A549 (cell line): ENCODE measurements around the gene HINT2. TPM values are rescaled to one million over a fixed set of nuclear protein-coding genes. Genes with fewer than 3 reads are reported as not detected.

Experiments used
- ATAC-seq, 2 experiments: fragments of 200-7000 bp in 1 of 2; fragments of >200 bp in 1 of 2; cut with Nextera tagmentation in 1 of 2; cut with Tn5 transposase in 1 of 2; 3 replicates each; pipeline versions ENCODE4 v1.8.0 to v1.9.1; 2018 to 2020; ENCODE audit warnings: mild to moderate bottlenecking in 1 of 2, moderate library complexity in 1 of 2
- CTCF ChIA-PET: fragments of 300-600 bp; sonication (Branson Sonifier 250); formaldehyde crosslinking; extraction: SDS; loops from one replicate; lab custom pipeline; 2021; ENCODE audit warnings: antibody characterized with exemption, inconsistent platforms; lab: Yijun Ruan, JAX
- POLR2A ChIA-PET: fragments of 350-600 bp; formaldehyde crosslinking; extraction: SDS; loops from one replicate; lab custom pipeline; 2021; ENCODE audit warnings: antibody characterized with exemption, inconsistent platforms; lab: Yijun Ruan, JAX
- DNase-seq, 2 experiments: peaks; one replicate each; pipeline versions ENCODE4 v3.0.0 to v3.0.0-alpha.2; 2011 to 2016; ENCODE audit warnings: low read depth in 1 of 2, low spot score in 1 of 2
- FAIRE-seq: peaks from 2 replicates; lab custom pipeline; 2011; peaks lifted over from hg19 to GRCh38; lab: Jason Lieb, UNC
- H3K27ac ChIP-seq, 2 experiments: fragments of >200 bp; sonication (Bioruptor Twin); formaldehyde crosslinking; 3 replicates each; pipeline ENCODE4 v1.5.1; 2016 to 2017
- H3K4me1 ChIP-seq: fragments of >200 bp; sonication (Bioruptor Twin); formaldehyde crosslinking; 3 replicates; pipeline ENCODE4 v1.6.1; 2016
- H3K4me2 ChIP-seq: fragments of >200 bp; sonication (Bioruptor Twin); formaldehyde crosslinking; 3 replicates; pipeline ENCODE4 v1.6.1; 2016
- H3K4me3 ChIP-seq: fragments of >200 bp; sonication (Bioruptor Twin); formaldehyde crosslinking; 3 replicates; pipeline ENCODE4 v1.5.1; 2016
- H3K9me3 ChIP-seq: fragments of >200 bp; sonication (Bioruptor Twin); formaldehyde crosslinking; 3 replicates; pipeline ENCODE4 v1.6.1; 2016
- CEBPB ChIP-seq, 2 experiments: fragments of >200 bp in 1 of 2; sonication (Bioruptor Twin) in 1 of 2; formaldehyde crosslinking in 1 of 2; IDR thresholded peaks; 2 replicates each; pipeline ENCODE4 v1.6.1; 2012 to 2016
- EP300 ChIP-seq, 2 experiments: fragments of >200 bp; sonication (Bioruptor Twin); formaldehyde crosslinking; IDR thresholded peaks; 2 replicates in 1 of 2; 3 replicates in 1 of 2; pipeline ENCODE4 v1.6.1; 2016 to 2017
- ESRRA ChIP-seq: fragments of 150-350 bp; IDR thresholded peaks from 2 replicates; pipeline ENCODE4 v1.6.1; 2014; ENCODE audit warnings: mild to moderate bottlenecking, low read length, borderline replicate concordance
- FOSB ChIP-seq: fragments of 250-450 bp; sonication (Bioruptor Pico); IDR thresholded peaks from 2 replicates; pipeline ENCODE4 v1.5.0; 2020; ENCODE audit warnings: mild to moderate bottlenecking, moderate library complexity
- HDAC2 ChIP-seq: fragments of 200-600 bp; sonication (generic); IDR thresholded peaks from 2 replicates; pipeline ENCODE4 v1.6.1; 2016
- HOXA7 ChIP-seq: fragments of 250-450 bp; sonication (Bioruptor Pico); IDR thresholded peaks from 2 replicates; pipeline ENCODE4 v1.5.0; 2020; ENCODE audit warnings: mild to moderate bottlenecking, moderate library complexity
- HOXB5 ChIP-seq: fragments of 250-450 bp; sonication (Bioruptor Pico); IDR thresholded peaks from 2 replicates; pipeline ENCODE4 v1.5.0; 2020; ENCODE audit warnings: mild to moderate bottlenecking, moderate library complexity
- JUNB ChIP-seq: fragments of >200 bp; sonication (Bioruptor Twin); formaldehyde crosslinking; IDR thresholded peaks from 2 replicates; pipeline ENCODE4 v1.6.1; 2016
- KDM1A ChIP-seq: fragments of 200-600 bp; sonication (generic); IDR thresholded peaks from 2 replicates; pipeline ENCODE4 v1.6.1; 2016; ENCODE audit warnings: low read depth, mild to moderate bottlenecking
- KDM5A ChIP-seq: fragments of 200-600 bp; sonication (generic); IDR thresholded peaks from 2 replicates; pipeline ENCODE4 v1.6.1; 2016; ENCODE audit warnings: antibody characterized with exemption, mild to moderate bottlenecking
- MAFK ChIP-seq: fragments of 450-650 bp; IDR thresholded peaks from 2 replicates; pipeline ENCODE4 v1.6.1; 2014; ENCODE audit not compliant: partially characterized antibody
- MYC ChIP-seq: IDR thresholded peaks from 2 replicates; pipeline ENCODE4 v1.6.1; 2012; ENCODE audit warnings: mild to moderate bottlenecking, inconsistent platforms, low read length, improper control_type of control experiment, borderline replicate concordance
- NFE2L2 ChIP-seq: fragments of 150-350 bp; conservative IDR thresholded peaks from 2 replicates; pipeline ENCODE4 v1.6.1; 2014; ENCODE audit warnings: low read length
- POLR2A ChIP-seq: IDR thresholded peaks from 2 replicates; pipeline ENCODE4 v1.6.1; 2012; ENCODE audit warnings: mild to moderate bottlenecking, low read length
- RFX5 ChIP-seq: fragments of 450-650 bp; IDR thresholded peaks from 2 replicates; pipeline ENCODE4 v1.7.1; 2014; ENCODE audit warnings: antibody characterized with exemption, mild to moderate bottlenecking, moderate library complexity
- TFCP2L1 ChIP-seq: fragments of 250-450 bp; sonication (Bioruptor Pico); IDR thresholded peaks from 2 replicates; pipeline ENCODE4 v1.5.0; 2021; ENCODE audit warnings: mild to moderate bottlenecking
- ZFP36 ChIP-seq: fragments of 450-650 bp; IDR thresholded peaks from 2 replicates; pipeline ENCODE4 v1.6.1; 2014; ENCODE audit warnings: borderline replicate concordance; ENCODE audit not compliant: partially characterized antibody
- whole genome bisulfite sequencing: methylation state at CpG from one replicate; pipeline ENCODE4 v1.1.6; 2017; ENCODE audit errors: missing lambda C conversion rate; 5-methylcytosine and 5-hydroxymethylcytosine counted together
- polyA plus RNA-seq, 4 experiments: library from polyadenylated mRNA; depleted of rRNA in 3 of 4; stranded (reverse); fragments of >200 nt; fragmentation: RNase III in 1 of 4; extraction: RNeasy Plus Mini Kit Qiagen cat#74134 plus additional on column Dnase treatment in 1 of 4; gene quantifications; 2 replicates in 3 of 4; 3 replicates in 1 of 4; pipeline ENCODE4 v1.2.3, GENCODE V29; 2011 to 2017
- TF ChIP-seq, protein P1 (sequence below): fragments of >200 bp; sonication (Bioruptor Twin); formaldehyde crosslinking; IDR thresholded peaks from 3 replicates; pipeline ENCODE4 v1.5.1; 2016
- TF ChIP-seq, protein P2 (sequence below): fragments of 250-450 bp; sonication (Bioruptor Pico); IDR thresholded peaks from 2 replicates; pipeline ENCODE4 v1.5.0; 2020; ENCODE audit warnings: low read depth, mild to moderate bottlenecking, moderate library complexity
- TF ChIP-seq, protein P3 (sequence below): IDR thresholded peaks from 2 replicates; pipeline ENCODE4 v1.6.1; 2012
- TF ChIP-seq, protein P4 (sequence below): fragments of 250-450 bp; sonication (Bioruptor Pico); IDR thresholded peaks from 2 replicates; pipeline ENCODE4 v1.5.0; 2021; ENCODE audit warnings: mild to moderate bottlenecking, moderate library complexity, borderline replicate concordance
- TF ChIP-seq, protein P5 (sequence below): fragments of 450-650 bp; IDR thresholded peaks from 2 replicates; pipeline ENCODE4 v1.6.1; 2014; ENCODE audit warnings: antibody characterized with exemption

The HINT2 gene
- polyA plus RNA-seq, 2 of the 4 experiments (the other 2 are of a cell fraction): 46.9 to 69.2 TPM

DNA sequence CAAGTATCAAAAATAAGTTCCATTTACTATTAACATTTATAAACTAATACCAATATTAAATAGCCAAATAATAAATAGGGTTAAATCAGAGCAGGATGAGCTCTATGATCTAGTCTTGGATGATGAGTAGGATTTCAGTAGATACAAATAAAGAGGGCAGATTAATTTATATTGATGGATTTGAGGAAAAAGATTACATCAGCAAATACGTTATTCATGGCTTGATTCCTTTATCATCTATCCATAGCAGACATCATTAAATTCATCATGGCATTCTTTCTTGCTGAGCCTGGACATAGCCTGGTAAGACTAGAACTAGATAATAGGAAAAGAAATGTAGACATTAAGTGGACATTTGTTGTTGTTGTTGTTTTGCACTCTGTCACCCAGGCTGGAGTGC is 47.4 kb downstream of the HINT2 start:
- CTCF ChIA-PET: interaction anchor here (0.7 to 13.6 kb wide), 4 partner anchors 18 to 188 kb away, joined by 3 to 122 read pairs (median 4); no protein-coding TSS in a partner anchor
- 92% methylated on average over 1 of the region's 1 CpG for WGBS
- H3K4me1 ChIP-seq: peaks cover 23% of the 10 kb centered on the region

DNA sequence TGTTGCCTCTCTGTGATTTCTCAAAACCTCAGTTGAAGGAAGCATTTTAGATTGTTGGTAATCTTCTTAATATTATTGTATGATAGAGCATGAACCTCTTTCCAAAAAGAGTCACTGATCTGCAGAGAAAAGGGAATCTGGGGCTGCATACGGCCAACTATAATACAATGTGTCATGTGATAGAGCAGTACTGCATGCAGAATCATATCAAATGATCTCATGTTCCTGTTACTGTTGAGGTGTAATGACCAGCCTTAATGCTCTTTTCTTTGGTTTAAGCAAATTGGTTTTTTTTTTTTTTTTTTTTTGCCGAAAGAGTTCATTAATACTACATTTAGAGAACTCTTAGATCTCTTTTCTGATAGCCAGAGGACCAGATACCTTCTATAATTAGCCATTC is 47.8 kb downstream of the HINT2 start:
- Histone ChIP-seq H3K4me3 (no peak overlapping the region), H3K4me1 (peaks cover 19% of the 10 kb centered on the region), H3K27ac (no peak overlapping the region), H3K9me3 (no peaks in the 10 kb centered on the region), H3K4me2 (no peak overlapping the region)
- POLR2A ChIA-PET: interaction anchor here (0.6 kb wide), 1 partner anchor 9 kb away, joined by 3 read pairs; no protein-coding TSS in a partner anchor
- no peak for FAIRE-seq
- no peak for TF ChIP-seq TFCP2L1
- TF ChIP-seq, protein P1, sequence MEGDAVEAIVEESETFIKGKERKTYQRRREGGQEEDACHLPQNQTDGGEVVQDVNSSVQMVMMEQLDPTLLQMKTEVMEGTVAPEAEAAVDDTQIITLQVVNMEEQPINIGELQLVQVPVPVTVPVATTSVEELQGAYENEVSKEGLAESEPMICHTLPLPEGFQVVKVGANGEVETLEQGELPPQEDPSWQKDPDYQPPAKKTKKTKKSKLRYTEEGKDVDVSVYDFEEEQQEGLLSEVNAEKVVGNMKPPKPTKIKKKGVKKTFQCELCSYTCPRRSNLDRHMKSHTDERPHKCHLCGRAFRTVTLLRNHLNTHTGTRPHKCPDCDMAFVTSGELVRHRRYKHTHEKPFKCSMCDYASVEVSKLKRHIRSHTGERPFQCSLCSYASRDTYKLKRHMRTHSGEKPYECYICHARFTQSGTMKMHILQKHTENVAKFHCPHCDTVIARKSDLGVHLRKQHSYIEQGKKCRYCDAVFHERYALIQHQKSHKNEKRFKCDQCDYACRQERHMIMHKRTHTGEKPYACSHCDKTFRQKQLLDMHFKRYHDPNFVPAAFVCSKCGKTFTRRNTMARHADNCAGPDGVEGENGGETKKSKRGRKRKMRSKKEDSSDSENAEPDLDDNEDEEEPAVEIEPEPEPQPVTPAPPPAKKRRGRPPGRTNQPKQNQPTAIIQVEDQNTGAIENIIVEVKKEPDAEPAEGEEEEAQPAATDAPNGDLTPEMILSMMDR: no peak
- TF ChIP-seq POLR2A: no peak
- TF ChIP-seq, protein P2, sequence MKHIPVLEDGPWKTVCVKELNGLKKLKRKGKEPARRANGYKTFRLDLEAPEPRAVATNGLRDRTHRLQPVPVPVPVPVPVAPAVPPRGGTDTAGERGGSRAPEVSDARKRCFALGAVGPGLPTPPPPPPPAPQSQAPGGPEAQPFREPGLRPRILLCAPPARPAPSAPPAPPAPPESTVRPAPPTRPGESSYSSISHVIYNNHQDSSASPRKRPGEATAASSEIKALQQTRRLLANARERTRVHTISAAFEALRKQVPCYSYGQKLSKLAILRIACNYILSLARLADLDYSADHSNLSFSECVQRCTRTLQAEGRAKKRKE: no peak
- TF ChIP-seq, protein P3, sequence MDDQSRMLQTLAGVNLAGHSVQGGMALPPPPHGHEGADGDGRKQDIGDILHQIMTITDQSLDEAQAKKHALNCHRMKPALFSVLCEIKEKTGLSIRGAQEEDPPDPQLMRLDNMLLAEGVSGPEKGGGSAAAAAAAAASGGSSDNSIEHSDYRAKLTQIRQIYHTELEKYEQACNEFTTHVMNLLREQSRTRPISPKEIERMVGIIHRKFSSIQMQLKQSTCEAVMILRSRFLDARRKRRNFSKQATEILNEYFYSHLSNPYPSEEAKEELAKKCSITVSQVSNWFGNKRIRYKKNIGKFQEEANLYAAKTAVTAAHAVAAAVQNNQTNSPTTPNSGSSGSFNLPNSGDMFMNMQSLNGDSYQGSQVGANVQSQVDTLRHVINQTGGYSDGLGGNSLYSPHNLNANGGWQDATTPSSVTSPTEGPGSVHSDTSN: no peak
- no peak for TF ChIP-seq MAFK
- no peak for TF ChIP-seq KDM1A
- no peak for TF ChIP-seq ZFP36
- no peak for TF ChIP-seq KDM5A
- no peak for TF ChIP-seq HOXB5 (CRISPR knock-in tag)
- TF ChIP-seq NFE2L2: no peak
- no peak for TF ChIP-seq CEBPB (IDR thresholded peaks at IDR 0.05)
- no peak for TF ChIP-seq MYC
- no peak for TF ChIP-seq HDAC2
- no peak for TF ChIP-seq RFX5
- TF ChIP-seq, protein P4, sequence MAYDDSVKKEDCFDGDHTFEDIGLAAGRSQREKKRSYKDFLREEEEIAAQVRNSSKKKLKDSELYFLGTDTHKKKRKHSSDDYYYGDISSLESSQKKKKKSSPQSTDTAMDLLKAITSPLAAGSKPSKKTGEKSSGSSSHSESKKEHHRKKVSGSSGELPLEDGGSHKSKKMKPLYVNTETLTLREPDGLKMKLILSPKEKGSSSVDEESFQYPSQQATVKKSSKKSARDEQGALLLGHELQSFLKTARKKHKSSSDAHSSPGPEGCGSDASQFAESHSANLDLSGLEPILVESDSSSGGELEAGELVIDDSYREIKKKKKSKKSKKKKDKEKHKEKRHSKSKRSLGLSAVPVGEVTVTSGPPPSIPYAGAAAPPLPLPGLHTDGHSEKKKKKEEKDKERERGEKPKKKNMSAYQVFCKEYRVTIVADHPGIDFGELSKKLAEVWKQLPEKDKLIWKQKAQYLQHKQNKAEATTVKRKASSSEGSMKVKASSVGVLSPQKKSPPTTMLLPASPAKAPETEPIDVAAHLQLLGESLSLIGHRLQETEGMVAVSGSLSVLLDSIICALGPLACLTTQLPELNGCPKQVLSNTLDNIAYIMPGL (CRISPR knock-in tag): no peak
- no peak for TF ChIP-seq ESRRA
- TF ChIP-seq FOSB (CRISPR knock-in tag): no peak
- no peak for TF ChIP-seq JUNB
- TF ChIP-seq EP300 (IDR thresholded peaks at IDR 0.05): no peak
- no peak for DNase-seq
- ATAC-seq: no peak
- WGBS: 89% methylated on average over 2 of the region's 2 CpGs
- CTCF ChIA-PET: interaction anchor here (0.7 to 13.6 kb wide), 3 partner anchors 18 to 115 kb away, joined by 3 to 122 read pairs (median 4); no protein-coding TSS in a partner anchor

More for the DNA sequence above, 47.4 kb downstream of the HINT2 start:
- DNase-seq (no peak), FAIRE-seq (no peak), ATAC-seq (no peak)
- Histone ChIP-seq H3K9me3 (no peaks in the 10 kb centered on the region), H3K4me3 (no peak overlapping the region), H3K27ac (no peak overlapping the region), H3K4me2 (no peak overlapping the region)
- POLR2A ChIA-PET: interaction anchor here (0.6 to 0.7 kb wide), 2 partner anchors 9 to 164 kb away, joined by 3 to 4 read pairs; no protein-coding TSS in a partner anchor
- TF ChIP-seq MAFK (peak; percentile 70), HOXA7 (CRISPR knock-in tag) (no peak)
- TF ChIP-seq, protein P5, sequence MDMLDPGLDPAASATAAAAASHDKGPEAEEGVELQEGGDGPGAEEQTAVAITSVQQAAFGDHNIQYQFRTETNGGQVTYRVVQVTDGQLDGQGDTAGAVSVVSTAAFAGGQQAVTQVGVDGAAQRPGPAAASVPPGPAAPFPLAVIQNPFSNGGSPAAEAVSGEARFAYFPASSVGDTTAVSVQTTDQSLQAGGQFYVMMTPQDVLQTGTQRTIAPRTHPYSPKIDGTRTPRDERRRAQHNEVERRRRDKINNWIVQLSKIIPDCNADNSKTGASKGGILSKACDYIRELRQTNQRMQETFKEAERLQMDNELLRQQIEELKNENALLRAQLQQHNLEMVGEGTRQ: no peak
